Esophagus muscularis mucosa (tissue), 4 donors: ENCODE results near the gene ZMYND15. TPM values are rescaled to one million over a fixed set of nuclear protein-coding genes. Genes with fewer than 3 reads are reported as not detected.

Experiments
- DNase-seq: peaks from one replicate; pipeline ENCODE4 v3.0.0-alpha.2; 2017; ENCODE audit errors: extremely low spot score
- H3K27ac ChIP-seq, 4 donors: fragments of 200-600 bp; sonication (generic); replicated peaks in 1 of 4; 1 replicate in 3 of 4; 2 replicates in 1 of 4; pipeline ENCODE4 v1.5.1; 2016 to 2019; ENCODE audit warnings: mild to moderate bottlenecking in 1 of 4
- H3K27me3 ChIP-seq, 4 donors: fragments of 200-600 bp; sonication (generic); one replicate each; pipeline versions ENCODE4 v1.5.1 to v1.6.0; 2016 to 2019
- H3K36me3 ChIP-seq, 4 donors: fragments of 200-600 bp; sonication (generic); one replicate each; pipeline ENCODE4 v1.5.1; 2016 to 2019
- H3K4me1 ChIP-seq, 4 donors: fragments of 200-600 bp; sonication (generic); one replicate each; pipeline ENCODE4 v1.5.1; 2016 to 2019
- H3K4me3 ChIP-seq, 4 donors: fragments of 200-600 bp; sonication (generic); 1 replicate in 2 of 4; 2 replicates in 2 of 4; pipeline ENCODE4 v1.5.1; 2016 to 2019; ENCODE audit warnings: mild to moderate bottlenecking in 4 of 4, moderate library complexity in 1 of 4
- H3K9me3 ChIP-seq, 4 donors: fragments of 200-600 bp; sonication (generic); 1 replicate in 3 of 4; 2 replicates in 1 of 4; pipeline ENCODE4 v1.5.1; 2016 to 2019
- CTCF ChIP-seq, 3 experiments: fragments of 200-600 bp in 2 of 3; fragments of 450-650 bp in 1 of 3; sonication (generic) in 2 of 3; IDR thresholded peaks; one replicate each; pipeline ENCODE4 v1.5.1; 2017 to 2019; ENCODE audit warnings: antibody characterized with exemption in 3 of 3, mild to moderate bottlenecking in 2 of 3, moderate library complexity in 1 of 3
- EP300 ChIP-seq: sonication (generic); formaldehyde crosslinking; IDR thresholded peaks from one replicate; pipeline ENCODE4 v1.6.1; 2017; ENCODE audit warnings: antibody characterized with exemption
- POLR2A ChIP-seq: fragments of 450-650 bp; IDR thresholded peaks from one replicate; pipeline ENCODE4 v1.6.1; 2017; ENCODE audit warnings: antibody characterized with exemption, moderate library complexity, mild to moderate bottlenecking, low read depth
- POLR2AphosphoS5 ChIP-seq, 2 donors: sonication (generic); formaldehyde crosslinking; IDR thresholded peaks; one replicate each; pipeline ENCODE4 v1.6.1; 2017; ENCODE audit warnings: antibody characterized with exemption in 2 of 2
- WGBS: methylation state at CpG from one replicate; pipeline ENCODE4 v1.1.5; 2018; 5-methylcytosine and 5-hydroxymethylcytosine counted together
- intact Hi-C: fragments of 100-400 bp; cut with DNase I; formaldehyde crosslinking; loops from one replicate; pipeline ENCODE4 v1.15.1; 2023
- total RNA-seq, 4 donors: library from RNA; depleted of rRNA; stranded (reverse); fragments of >200 nt; gene quantifications; one replicate each; pipeline versions ENCODE4 v1.1.0 to v1.2.1, GENCODE V29; 2016

ZMYND15 gene
- total RNA-seq, 4 donors from 2014 or later, result 0.23 to 0.50 (median 0.42) TPM; not detected in 1

- Histone ChIP-seq H3K27me3 (no peaks in the 10 kb centered on the region), H3K9me3 (no peaks in the 10 kb centered on the region), H3K27ac (no peak overlapping the region), H3K4me3 (no peak overlapping the region), H3K36me3 (peaks cover 17 to 54% (median 39%) of the 10 kb centered on the region in 4 donors), H3K4me1 (peaks cover 0 to 7% (median 2%) of the 10 kb centered on the region in 4 donors)
- DNase-seq, result no peak
- intact Hi-C loops, result no loop called here
- no peak for TF ChIP-seq EP300
- TF ChIP-seq POLR2A, result no peak
- no peak for TF ChIP-seq POLR2AphosphoS5 (IDR thresholded peaks at IDR 0.05)
- no peak for TF ChIP-seq CTCF (IDR thresholded peaks at IDR 0.05)
- 86% methylated on average over 14 of the region's 17 CpGs for WGBS
These were observed 21.8 kb upstream of the ZMYND15 start for GRCh38 chr17:4717791-4718190.

GRCh38 chr17:4718276-4718675 lies 21.4 kb upstream of the ZMYND15 start:
- TF ChIP-seq EP300, result no peak
- TF ChIP-seq CTCF (IDR thresholded peaks at IDR 0.05), result no peak
- TF ChIP-seq POLR2AphosphoS5 (IDR thresholded peaks at IDR 0.05), result no peak
- TF ChIP-seq POLR2A, result no peak
- Histone ChIP-seq H3K27me3 (no peaks in the 10 kb centered on the region), H3K4me3 (no peak overlapping the region), H3K9me3 (no peaks in the 10 kb centered on the region), H3K27ac (no peak overlapping the region), H3K4me1 (peaks cover 0 to 7% (median 2%) of the 10 kb centered on the region in 4 donors), H3K36me3 (peaks cover 17 to 54% (median 39%) of the 10 kb centered on the region in 4 donors)
- 96% methylated on average over 12 of the region's 13 CpGs for WGBS
- intact Hi-C loops, result no loop called here
- no peak for DNase-seq

- peaks cover 17 to 54% (median 39%) of the 10 kb centered on the region in 4 donors for H3K36me3 ChIP-seq
- intact Hi-C loops, result no loop called here
- H3K27me3 ChIP-seq, result no peaks in the 10 kb centered on the region
- 86% methylated on average over 10 of the region's 10 CpGs for WGBS
- peaks cover 0 to 7% (median 2%) of the 10 kb centered on the region in 4 donors for H3K4me1 ChIP-seq
- DNase-seq, result no peak
- no peak overlapping the region for H3K27ac ChIP-seq
- TF ChIP-seq CTCF (IDR thresholded peaks at IDR 0.05) (no peak), EP300 (no peak), POLR2A (no peak), POLR2AphosphoS5 (IDR thresholded peaks at IDR 0.05) (no peak)
- no peaks in the 10 kb centered on the region for H3K9me3 ChIP-seq
- no peak overlapping the region for H3K4me3 ChIP-seq
These were observed 20.5 kb upstream of the ZMYND15 start for GRCh38 chr17:4719146-4719545.

- H3K4me1 ChIP-seq, result peaks cover 0 to 7% (median 2%) of the 10 kb centered on the region in 4 donors
- 66% methylated on average over 10 of the region's 15 CpGs for WGBS
- H3K36me3 ChIP-seq, result peaks cover 17 to 54% (median 39%) of the 10 kb centered on the region in 4 donors
- H3K9me3 ChIP-seq, result no peaks in the 10 kb centered on the region
- H3K27me3 ChIP-seq, result no peaks in the 10 kb centered on the region
- no peak overlapping the region for H3K27ac ChIP-seq
- TF ChIP-seq EP300 (no peak), POLR2AphosphoS5 (IDR thresholded peaks at IDR 0.05) (no peak), POLR2A (no peak), CTCF (IDR thresholded peaks at IDR 0.05) (no peak)
- H3K4me3 ChIP-seq, result no peak overlapping the region
- no peak for DNase-seq
- intact Hi-C loops, result no loop called here
These were observed 19.9 kb upstream of the ZMYND15 start for GRCh38 chr17:4719684-4720221.

GRCh38 chr17:4720787-4721186 lies 18.8 kb upstream of the ZMYND15 start:
- Histone ChIP-seq H3K4me1 (peaks cover 0 to 5% (median 2%) of the 10 kb centered on the region in 4 donors), H3K36me3 (peaks cover 17 to 52% (median 38%) of the 10 kb centered on the region in 4 donors), H3K4me3 (no peak overlapping the region), H3K9me3 (no peaks in the 10 kb centered on the region), H3K27ac (no peak overlapping the region), H3K27me3 (no peaks in the 10 kb centered on the region)
- intact Hi-C loops, result no loop called here
- no peak for TF ChIP-seq EP300
- no peak for TF ChIP-seq POLR2AphosphoS5 (IDR thresholded peaks at IDR 0.05)
- no peak for TF ChIP-seq POLR2A
- TF ChIP-seq CTCF (IDR thresholded peaks at IDR 0.05), result no peak
- WGBS, result 93% methylated on average over 7 of the region's 7 CpGs
- DNase-seq, result no peak
